SK-N-SH treated with all-trans-retinoic acid at 6 μM for 48 hours (cell line): ENCODE results near the gene CSRNP3.

ENCODE experiments used
- ATAC-seq: fragments of 200-7000 bp; cut with Tn5 transposase; 3 replicates; pipeline ENCODE4 v1.9.1; 2020; ENCODE audit warnings: mild to moderate bottlenecking, moderate library complexity
- ARNTL ChIP-seq: fragments of 450-650 bp; formaldehyde crosslinking; IDR thresholded peaks from 2 replicates; pipeline ENCODE4 v1.5.0; 2020; ENCODE audit warnings: low read depth, mild to moderate bottlenecking, moderate library complexity, borderline replicate concordance
- BACH2 ChIP-seq: fragments of 250-450 bp; sonication (Bioruptor Pico); IDR thresholded peaks from 2 replicates; pipeline ENCODE4 v1.9.0; 2021; ENCODE audit warnings: mild to moderate bottlenecking, borderline replicate concordance
- CSDC2 ChIP-seq: fragments of 250-450 bp; sonication (Bioruptor Pico); IDR thresholded peaks from 2 replicates; pipeline ENCODE4 v1.5.0; 2020; ENCODE audit warnings: mild to moderate bottlenecking, moderate library complexity
- ESRRG ChIP-seq: fragments of 250-450 bp; sonication (Bioruptor Pico); IDR thresholded peaks from 2 replicates; pipeline ENCODE4 v1.6.1; 2021; ENCODE audit warnings: mild to moderate bottlenecking
- GLIS3 ChIP-seq: fragments of 250-450 bp; sonication (Bioruptor Pico); IDR thresholded peaks from 2 replicates; pipeline ENCODE4 v1.5.0; 2020; ENCODE audit warnings: mild to moderate bottlenecking, moderate library complexity
- ISL1 ChIP-seq: fragments of 250-450 bp; sonication (Bioruptor Pico); IDR thresholded peaks from 2 replicates; pipeline ENCODE4 v2.1.2; 2022; ENCODE audit warnings: mild to moderate bottlenecking, moderate library complexity
- OSR1 ChIP-seq: fragments of 250-450 bp; sonication (Bioruptor Pico); IDR thresholded peaks from 2 replicates; pipeline ENCODE4 v1.8.0; 2022; ENCODE audit warnings: moderate library complexity, mild to moderate bottlenecking, inconsistent platforms
- PATZ1 ChIP-seq: fragments of 250-450 bp; sonication (Bioruptor Pico); IDR thresholded peaks from 2 replicates; pipeline ENCODE4 v1.8.0; 2020; ENCODE audit warnings: mild to moderate bottlenecking, moderate library complexity, borderline replicate concordance
- PPARA ChIP-seq: fragments of 250-450 bp; sonication (Bioruptor Pico); IDR thresholded peaks from 2 replicates; pipeline ENCODE4 v1.5.0; 2020; ENCODE audit warnings: mild to moderate bottlenecking, borderline replicate concordance
- RARB ChIP-seq: fragments of 250-450 bp; sonication (Bioruptor Pico); IDR thresholded peaks from 2 replicates; pipeline ENCODE4 v1.8.0; 2021; ENCODE audit warnings: mild to moderate bottlenecking, moderate library complexity
- SNAI2 ChIP-seq: fragments of 250-450 bp; sonication (Bioruptor Pico); IDR thresholded peaks from 2 replicates; pipeline ENCODE4 v1.5.0; 2020; ENCODE audit warnings: mild to moderate bottlenecking, moderate library complexity
- TCF4 ChIP-seq: fragments of 250-450 bp; sonication (Bioruptor Pico); IDR thresholded peaks from 2 replicates; pipeline ENCODE4 v1.8.0; 2021; ENCODE audit warnings: mild to moderate bottlenecking, moderate library complexity, borderline replicate concordance
- TOX ChIP-seq: fragments of 250-450 bp; sonication (Bioruptor Pico); IDR thresholded peaks from 2 replicates; pipeline ENCODE4 v1.8.0; 2021; ENCODE audit warnings: mild to moderate bottlenecking, moderate library complexity, borderline replicate concordance
- ZC3H10 ChIP-seq: fragments of 250-450 bp; sonication (Bioruptor Pico); IDR thresholded peaks from 2 replicates; pipeline ENCODE4 v1.5.1; 2021; ENCODE audit warnings: mild to moderate bottlenecking, moderate library complexity
- ZFP3 ChIP-seq: fragments of 250-450 bp; sonication (Bioruptor Pico); IDR thresholded peaks from 2 replicates; pipeline ENCODE4 v1.5.0; 2020; ENCODE audit warnings: mild to moderate bottlenecking, moderate library complexity
- ZFP30 ChIP-seq: fragments of 450-650 bp; formaldehyde crosslinking; IDR thresholded peaks from 2 replicates; pipeline ENCODE4 v1.5.0; 2022; ENCODE audit warnings: mild to moderate bottlenecking, moderate library complexity
- ZNF8 ChIP-seq: fragments of 450-650 bp; formaldehyde crosslinking; IDR thresholded peaks from 2 replicates; pipeline ENCODE4 v1.5.0; 2020; ENCODE audit warnings: mild to moderate bottlenecking, moderate library complexity
- TF ChIP-seq, protein P1 (sequence below): fragments of 250-450 bp; sonication (Bioruptor Pico); IDR thresholded peaks from 2 replicates; pipeline ENCODE4 v1.8.0; 2021; ENCODE audit warnings: low read depth, mild to moderate bottlenecking, moderate library complexity, borderline replicate concordance
- TF ChIP-seq, protein P2 (sequence below): fragments of 250-450 bp; sonication (Bioruptor Pico); IDR thresholded peaks from 2 replicates; pipeline ENCODE4 v1.5.1; 2021; ENCODE audit warnings: mild to moderate bottlenecking, moderate library complexity
- TF ChIP-seq, protein P3 (sequence below): fragments of 250-450 bp; sonication (Bioruptor Pico); IDR thresholded peaks from 2 replicates; pipeline ENCODE4 v1.5.0; 2020; ENCODE audit warnings: mild to moderate bottlenecking, moderate library complexity
- TF ChIP-seq, protein P4 (sequence below): fragments of 250-450 bp; sonication (Bioruptor Pico); IDR thresholded peaks from 2 replicates; pipeline ENCODE4 v1.5.1; 2020; ENCODE audit warnings: low read depth, mild to moderate bottlenecking, moderate library complexity

Gene CSRNP3

DNA sequence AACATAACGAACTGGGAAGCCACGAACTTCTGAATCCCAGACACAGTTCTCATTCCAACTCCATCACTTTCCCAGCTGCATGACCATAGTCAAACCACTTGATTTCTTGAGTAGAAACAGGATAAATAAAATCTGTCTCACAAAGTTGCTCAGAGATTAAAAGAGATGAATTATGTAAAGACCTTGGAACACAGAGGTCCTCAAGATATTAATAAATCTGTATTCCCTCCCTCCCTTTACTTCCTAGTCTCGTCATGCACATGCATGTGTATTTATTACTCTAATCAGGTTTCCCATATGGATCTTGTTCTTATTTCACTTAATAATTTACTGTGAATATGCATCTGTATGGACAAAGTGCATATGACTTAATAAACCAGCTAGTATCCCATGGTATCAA, 21.1 kb upstream of the CSRNP3 start:
- TF ChIP-seq ZNF8 (CRISPR knock-in tag) (no peak), ZC3H10 (no peak), RARB (CRISPR knock-in tag) (no peak), ZFP3 (CRISPR knock-in tag) (no peak), ZFP30 (CRISPR knock-in tag) (no peak), OSR1 (CRISPR knock-in tag) (no peak), CSDC2 (CRISPR knock-in tag) (no peak), ISL1 (no peak), ARNTL (CRISPR knock-in tag) (no peak), GLIS3 (CRISPR knock-in tag) (no peak), TCF4 (no peak), ESRRG (CRISPR knock-in tag) (no peak), PATZ1 (CRISPR knock-in tag) (no peak), TOX (CRISPR knock-in tag) (no peak), BACH2 (no peak), PPARA (CRISPR knock-in tag) (no peak)
- TF ChIP-seq, protein P1, sequence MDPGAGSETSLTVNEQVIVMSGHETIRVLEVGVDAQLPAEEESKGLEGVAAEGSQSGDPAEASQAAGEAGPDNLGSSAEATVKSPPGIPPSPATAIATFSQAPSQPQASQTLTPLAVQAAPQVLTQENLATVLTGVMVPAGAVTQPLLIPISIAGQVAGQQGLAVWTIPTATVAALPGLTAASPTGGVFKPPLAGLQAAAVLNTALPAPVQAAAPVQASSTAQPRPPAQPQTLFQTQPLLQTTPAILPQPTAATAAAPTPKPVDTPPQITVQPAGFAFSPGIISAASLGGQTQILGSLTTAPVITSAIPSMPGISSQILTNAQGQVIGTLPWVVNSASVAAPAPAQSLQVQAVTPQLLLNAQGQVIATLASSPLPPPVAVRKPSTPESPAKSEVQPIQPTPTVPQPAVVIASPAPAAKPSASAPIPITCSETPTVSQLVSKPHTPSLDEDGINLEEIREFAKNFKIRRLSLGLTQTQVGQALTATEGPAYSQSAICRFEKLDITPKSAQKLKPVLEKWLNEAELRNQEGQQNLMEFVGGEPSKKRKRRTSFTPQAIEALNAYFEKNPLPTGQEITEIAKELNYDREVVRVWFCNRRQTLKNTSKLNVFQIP (CRISPR knock-in tag): no peak
- TF ChIP-seq, protein P2, sequence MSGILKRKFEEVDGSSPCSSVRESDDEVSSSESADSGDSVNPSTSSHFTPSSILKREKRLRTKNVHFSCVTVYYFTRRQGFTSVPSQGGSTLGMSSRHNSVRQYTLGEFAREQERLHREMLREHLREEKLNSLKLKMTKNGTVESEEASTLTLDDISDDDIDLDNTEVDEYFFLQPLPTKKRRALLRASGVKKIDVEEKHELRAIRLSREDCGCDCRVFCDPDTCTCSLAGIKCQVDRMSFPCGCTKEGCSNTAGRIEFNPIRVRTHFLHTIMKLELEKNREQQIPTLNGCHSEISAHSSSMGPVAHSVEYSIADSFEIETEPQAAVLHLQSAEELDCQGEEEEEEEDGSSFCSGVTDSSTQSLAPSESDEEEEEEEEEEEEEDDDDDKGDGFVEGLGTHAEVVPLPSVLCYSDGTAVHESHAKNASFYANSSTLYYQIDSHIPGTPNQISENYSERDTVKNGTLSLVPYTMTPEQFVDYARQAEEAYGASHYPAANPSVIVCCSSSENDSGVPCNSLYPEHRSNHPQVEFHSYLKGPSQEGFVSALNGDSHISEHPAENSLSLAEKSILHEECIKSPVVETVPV: no peak
- TF ChIP-seq, protein P3, sequence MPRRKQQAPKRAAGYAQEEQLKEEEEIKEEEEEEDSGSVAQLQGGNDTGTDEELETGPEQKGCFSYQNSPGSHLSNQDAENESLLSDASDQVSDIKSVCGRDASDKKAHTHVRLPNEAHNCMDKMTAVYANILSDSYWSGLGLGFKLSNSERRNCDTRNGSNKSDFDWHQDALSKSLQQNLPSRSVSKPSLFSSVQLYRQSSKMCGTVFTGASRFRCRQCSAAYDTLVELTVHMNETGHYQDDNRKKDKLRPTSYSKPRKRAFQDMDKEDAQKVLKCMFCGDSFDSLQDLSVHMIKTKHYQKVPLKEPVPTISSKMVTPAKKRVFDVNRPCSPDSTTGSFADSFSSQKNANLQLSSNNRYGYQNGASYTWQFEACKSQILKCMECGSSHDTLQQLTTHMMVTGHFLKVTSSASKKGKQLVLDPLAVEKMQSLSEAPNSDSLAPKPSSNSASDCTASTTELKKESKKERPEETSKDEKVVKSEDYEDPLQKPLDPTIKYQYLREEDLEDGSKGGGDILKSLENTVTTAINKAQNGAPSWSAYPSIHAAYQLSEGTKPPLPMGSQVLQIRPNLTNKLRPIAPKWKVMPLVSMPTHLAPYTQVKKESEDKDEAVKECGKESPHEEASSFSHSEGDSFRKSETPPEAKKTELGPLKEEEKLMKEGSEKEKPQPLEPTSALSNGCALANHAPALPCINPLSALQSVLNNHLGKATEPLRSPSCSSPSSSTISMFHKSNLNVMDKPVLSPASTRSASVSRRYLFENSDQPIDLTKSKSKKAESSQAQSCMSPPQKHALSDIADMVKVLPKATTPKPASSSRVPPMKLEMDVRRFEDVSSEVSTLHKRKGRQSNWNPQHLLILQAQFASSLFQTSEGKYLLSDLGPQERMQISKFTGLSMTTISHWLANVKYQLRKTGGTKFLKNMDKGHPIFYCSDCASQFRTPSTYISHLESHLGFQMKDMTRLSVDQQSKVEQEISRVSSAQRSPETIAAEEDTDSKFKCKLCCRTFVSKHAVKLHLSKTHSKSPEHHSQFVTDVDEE (CRISPR knock-in tag): no peak

GRCh38 chr2:165450156-165450555, 19.3 kb upstream of the CSRNP3 start:
- TF ChIP-seq RARB (CRISPR knock-in tag): no peak
- TF ChIP-seq, protein P4, sequence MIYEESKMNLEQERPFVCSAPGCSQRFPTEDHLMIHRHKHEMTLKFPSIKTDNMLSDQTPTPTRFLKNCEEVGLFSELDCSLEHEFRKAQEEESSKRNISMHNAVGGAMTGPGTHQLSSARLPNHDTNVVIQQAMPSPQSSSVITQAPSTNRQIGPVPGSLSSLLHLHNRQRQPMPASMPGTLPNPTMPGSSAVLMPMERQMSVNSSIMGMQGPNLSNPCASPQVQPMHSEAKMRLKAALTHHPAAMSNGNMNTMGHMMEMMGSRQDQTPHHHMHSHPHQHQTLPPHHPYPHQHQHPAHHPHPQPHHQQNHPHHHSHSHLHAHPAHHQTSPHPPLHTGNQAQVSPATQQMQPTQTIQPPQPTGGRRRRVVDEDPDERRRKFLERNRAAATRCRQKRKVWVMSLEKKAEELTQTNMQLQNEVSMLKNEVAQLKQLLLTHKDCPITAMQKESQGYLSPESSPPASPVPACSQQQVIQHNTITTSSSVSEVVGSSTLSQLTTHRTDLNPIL (CRISPR knock-in tag): no peak
- TF ChIP-seq ZNF8 (CRISPR knock-in tag): no peak
- ATAC-seq: no peak

More for the DNA sequence above, 21.1 kb upstream of the CSRNP3 start:
- no peak for ATAC-seq

- no peak for ATAC-seq
- no peak for TF ChIP-seq ZC3H10
- TF ChIP-seq TOX (CRISPR knock-in tag): no peak
- TF ChIP-seq, protein P4 (CRISPR knock-in tag): no peak
- TF ChIP-seq, protein P3 (CRISPR knock-in tag): no peak
- no peak for TF ChIP-seq PATZ1 (CRISPR knock-in tag)
- no peak for TF ChIP-seq CSDC2 (CRISPR knock-in tag)
- TF ChIP-seq, protein P1 (CRISPR knock-in tag): no peak
- no peak for TF ChIP-seq RARB (CRISPR knock-in tag)
- no peak for TF ChIP-seq SNAI2 (CRISPR knock-in tag)
Observed at GRCh38 chr2:165452327-165452726, 17.2 kb upstream of the CSRNP3 start.
